MCF 10A (cell line): Measurements from ENCODE around the gene PRRT3. TPM values are rescaled to one million over a fixed set of nuclear protein-coding genes. Genes with fewer than 3 reads are reported as not detected.

Experiments used
- BruUV-seq: library from RNA; stranded (reverse); fragments of 400-500 nt; replicated peaks from 2 replicates; lab custom pipeline; 2021; lab: Mats Ljungman, UMichigan
- CTCF ChIA-PET: fragments of 300-600 bp; sonication (Branson Sonifier 250); formaldehyde crosslinking; extraction: SDS; loops from one replicate; lab custom pipeline; 2021; ENCODE audit warnings: antibody characterized with exemption, inconsistent platforms; lab: Yijun Ruan, JAX
- POLR2A ChIA-PET: fragments of 300-600, 350-650 bp; sonication (Branson Sonifier 250); formaldehyde crosslinking; extraction: SDS; loops from one replicate; lab custom pipeline; 2020; ENCODE audit warnings: antibody characterized with exemption, inconsistent platforms; lab: Yijun Ruan, JAX
- DNase-seq: peaks from one replicate; pipeline ENCODE4 v3.0.0-alpha.2; 2018; ENCODE audit not compliant: unreplicated experiment
- H3K27ac Mint-ChIP-seq: one replicate; pipeline ENCODE4 v1.8.0; 2022; ENCODE audit warnings: mild to moderate bottlenecking, low read depth, mixed read lengths; ENCODE audit not compliant: unreplicated experiment
- H3K27me3 Mint-ChIP-seq: one replicate; pipeline ENCODE4 v1.8.0; 2022; ENCODE audit warnings: mixed read lengths; ENCODE audit not compliant: insufficient read depth, unreplicated experiment
- H3K36me3 Mint-ChIP-seq: one replicate; pipeline ENCODE4 v1.8.0; 2022; ENCODE audit warnings: mild to moderate bottlenecking, moderate library complexity, mixed read lengths; ENCODE audit not compliant: insufficient read depth, unreplicated experiment
- H3K4me1 Mint-ChIP-seq: one replicate; pipeline ENCODE4 v1.8.0; 2022; ENCODE audit warnings: mixed read lengths; ENCODE audit not compliant: insufficient read depth, unreplicated experiment
- H3K4me3 Mint-ChIP-seq: one replicate; pipeline ENCODE4 v1.8.0; 2022; ENCODE audit warnings: mild to moderate bottlenecking, moderate library complexity, mixed read lengths; ENCODE audit not compliant: unreplicated experiment
- H3K9me3 Mint-ChIP-seq: one replicate; pipeline ENCODE4 v1.8.0; 2022; ENCODE audit warnings: mixed read lengths; ENCODE audit not compliant: unreplicated experiment
- CTCF ChIP-seq: fragments of 200-600 bp; IDR thresholded peaks from one replicate; pipeline ENCODE4 v1.8.0; 2022; ENCODE audit warnings: antibody characterized with exemption, mild to moderate bottlenecking; ENCODE audit not compliant: unreplicated experiment
- intact Hi-C: fragments of 100-400 bp; cut with micrococcal nuclease; formaldehyde crosslinking; loops from 2 replicates; pipeline ENCODE4 v1.14.1; 2022
- total RNA-seq: library from RNA; stranded (reverse); gene quantifications from 2 replicates; pipeline ENCODE4 v1.2.3, GENCODE V29; 2022

Gene PRRT3
- total RNA-seq, 1 experiment from 2014 or later: 1.3 TPM

GRCh38 chr3:9955067-9955502 is 2.9 kb upstream of the PRRT3 start:
- POLR2A ChIA-PET: interaction anchor here (0.7 to 2.5 kb wide), 6 partner anchors 8 to 109 kb away, joined by 3 to 8 read pairs (median 4); no protein-coding TSS in a partner anchor
- no peak for TF ChIP-seq CTCF
- Mint-ChIP-seq H3K4me1 (no peaks in the 10 kb centered on the region), H3K27me3 (no peaks in the 10 kb centered on the region), H3K9me3 (no peaks in the 10 kb centered on the region), H3K36me3 (no peaks in the 10 kb centered on the region), H3K27ac (no peak overlapping the region), H3K4me3 (no peak overlapping the region)
- no peak for DNase-seq
- CTCF ChIA-PET: interaction anchor here (0.5 to 2.4 kb wide), 6 partner anchors 9 to 110 kb away, joined by 3 to 6 read pairs (median 4); no protein-coding TSS in a partner anchor
- BruUV-seq: no TSS peak
- intact Hi-C loops: loop anchor here (5.0 kb wide), 1 partner anchor 37 kb away; no protein-coding TSS in a partner anchor

GRCh38 chr3:9951598-9951961 is 628 bp downstream of the PRRT3 start:
- intact Hi-C loops: no loop called here
- no peak for TF ChIP-seq CTCF
- ChIA-PET CTCF (interaction anchor here (0.7 kb wide), 1 partner anchor 12 kb away, joined by 4 read pairs; no protein-coding TSS in a partner anchor), POLR2A (interaction anchor here (0.6 to 1.2 kb wide), 3 partner anchors 18 to 65 kb away, joined by 3 read pairs; partner anchors contain the start of genes CRELD1 and IL17RC)
- Mint-ChIP-seq H3K4me1 (no peaks in the 10 kb centered on the region), H3K27me3 (no peaks in the 10 kb centered on the region), H3K36me3 (no peaks in the 10 kb centered on the region), H3K9me3 (no peaks in the 10 kb centered on the region), H3K4me3 (peak overlapping the region; percentile 50), H3K27ac (no peak overlapping the region)
- BruUV-seq: no TSS peak
- no peak for DNase-seq

- peaks cover 2% of the 10 kb centered on the region for H3K36me3 Mint-ChIP-seq
- no TSS peak for BruUV-seq
- POLR2A ChIA-PET: interaction anchor here (0.6 to 0.7 kb wide), 2 partner anchors 65 to 176 kb away, joined by 3 read pairs; no protein-coding TSS in a partner anchor
These were observed 1.1 kb downstream of the PRRT3 start for GRCh38 chr3:9951126-9951525.

More at GRCh38 chr3:9951126-9951525, 1.1 kb downstream of the PRRT3 start:
- CTCF ChIA-PET: interaction anchor here (0.7 kb wide), 1 partner anchor 12 kb away, joined by 4 read pairs; no protein-coding TSS in a partner anchor
- Mint-ChIP-seq H3K27me3 (no peaks in the 10 kb centered on the region), H3K4me1 (no peaks in the 10 kb centered on the region), H3K27ac (no peak overlapping the region), H3K9me3 (no peaks in the 10 kb centered on the region), H3K4me3 (peak overlapping the region; percentile 50)
- no peak for TF ChIP-seq CTCF
- no peak for DNase-seq
- intact Hi-C loops: no loop called here
